K562 (cell line): ENCODE measurements around the gene PLAC1. TPM values are rescaled to one million over a fixed set of nuclear protein-coding genes. Genes with fewer than 3 reads are reported as not detected.

Experiments
- ATAC-seq: fragments of 200-7000 bp; cut with Tn5 transposase; 3 replicates; pipeline ENCODE4 v1.9.1; 2020; ENCODE audit warnings: moderate library complexity
- BruUV-seq: library from RNA; stranded (reverse); fragments of 400-500 nt; replicated peaks from 2 replicates; lab custom pipeline; 2021; lab: Mats Ljungman, UMichigan
- CTCF ChIA-PET: fragments of 300-600 bp; formaldehyde crosslinking; extraction: SDS; loops from one replicate; lab custom pipeline; 2021; ENCODE audit warnings: low intra/inter-chr PET ratio; lab: Yijun Ruan, JAX
- POLR2A ChIA-PET: fragments of 300-600, 350-650 bp; sonication (Branson Sonifier 250); formaldehyde crosslinking; extraction: SDS; loops from one replicate; lab custom pipeline; 2021; ENCODE audit warnings: antibody characterized with exemption, inconsistent platforms; lab: Yijun Ruan, JAX
- DNase-seq, 4 experiments: peaks; one replicate each; pipeline versions ENCODE4 v3.0.0 to v3.0.0-alpha.2; 2011 to 2018; ENCODE audit warnings: low spot score in 3 of 4, mixed read lengths in 3 of 4; ENCODE audit errors: extremely low read depth in 1 of 4
- FAIRE-seq: peaks from 2 replicates; lab custom pipeline; 2011; peaks lifted over from hg19 to GRCh38; lab: Jason Lieb, UNC
- H2AFZ ChIP-seq: 2 replicates; pipeline ENCODE4 v1.6.0; 2011; ENCODE audit warnings: low read depth, low read length, control low read depth, inconsistent platforms
- H3K27ac ChIP-seq: fragments of 200-600 bp; 3 replicates; pipeline ENCODE4 v1.8.0; 2011; ENCODE audit warnings: low read depth, mild to moderate bottlenecking, control low read depth, inconsistent platforms, low read length, moderate library complexity, mixed read lengths; ENCODE audit errors: extremely low read depth
- H3K27me3 ChIP-seq, 2 experiments: fragments of 300-600 bp in 1 of 2; 2 replicates in 1 of 2; 3 replicates in 1 of 2; pipeline versions ENCODE4 v1.6.0 to v1.8.0; 2011; ENCODE audit warnings: inconsistent platforms in 2 of 2, low read length in 2 of 2, mild to moderate bottlenecking in 1 of 2, mixed read lengths in 1 of 2, moderate library complexity in 1 of 2; ENCODE audit not compliant: control insufficient read depth in 2 of 2, insufficient read depth in 2 of 2
- H3K36me3 ChIP-seq: fragments of 300-600 bp; 3 replicates; pipeline ENCODE4 v1.8.0; 2011; ENCODE audit warnings: mild to moderate bottlenecking, low read length, inconsistent platforms; ENCODE audit not compliant: control insufficient read depth, insufficient read depth
- H3K4me1 ChIP-seq, 2 experiments: fragments of 200-600 bp in 1 of 2; replicated peaks in 1 of 2; 2 replicates in 1 of 2; 3 replicates in 1 of 2; pipeline versions ENCODE4 v1.5.1 to v1.8.0; 2011; ENCODE audit warnings: inconsistent platforms in 2 of 2, low read length in 2 of 2, mild to moderate bottlenecking in 1 of 2, mixed read lengths in 1 of 2, moderate library complexity in 1 of 2; ENCODE audit not compliant: control insufficient read depth in 2 of 2, insufficient read depth in 2 of 2
- H3K4me2 ChIP-seq: 2 replicates; pipeline ENCODE4 v1.6.1; 2011; ENCODE audit warnings: low read length, control low read depth, inconsistent platforms, mixed read lengths; ENCODE audit not compliant: insufficient read depth
- H3K4me3 ChIP-seq: fragments of 200-600 bp; sonication (generic), shearing (Covaris generic); 2 replicates; pipeline ENCODE4 v1.5.1; 2016; ENCODE audit warnings: control low read depth, inconsistent platforms
- H3K79me2 ChIP-seq: fragments of 200-600 bp; 3 replicates; pipeline ENCODE4 v1.8.0; 2011; ENCODE audit warnings: low read length, inconsistent platforms; ENCODE audit not compliant: control insufficient read depth, insufficient read depth
- H3K9ac ChIP-seq, 2 experiments: 2 replicates each; pipeline versions ENCODE4 v1.6.0 to v1.6.1; 2011; ENCODE audit warnings: low read depth in 2 of 2, low read length in 2 of 2, control low read depth in 1 of 2, inconsistent platforms in 1 of 2, mild to moderate bottlenecking in 1 of 2, mixed read lengths in 1 of 2; ENCODE audit not compliant: insufficient read depth in 1 of 2
- H3K9me1 ChIP-seq: one replicate; pipeline ENCODE4 v1.6.0; 2011; ENCODE audit warnings: inconsistent platforms, mild to moderate bottlenecking, low read length, moderate library complexity; ENCODE audit not compliant: control insufficient read depth, insufficient read depth
- H3K9me3 ChIP-seq: replicated peaks from 2 replicates; pipeline ENCODE4 v1.5.1; 2011; ENCODE audit warnings: low read depth, low read length, inconsistent platforms; ENCODE audit not compliant: control insufficient read depth, insufficient read depth
- H4K20me1 ChIP-seq: replicated peaks from 2 replicates; pipeline ENCODE4 v1.6.1; 2011; ENCODE audit warnings: low read length, inconsistent platforms, mixed read lengths; ENCODE audit not compliant: control insufficient read depth, insufficient read depth
- CREBBP ChIP-seq: IDR thresholded peaks from one replicate; pipeline ENCODE4 v1.6.1; 2012; ENCODE audit warnings: low read depth, mild to moderate bottlenecking, control low read depth, inconsistent platforms, low read length
- ESRRB ChIP-seq: fragments of 250-450 bp; sonication (Bioruptor Pico); IDR thresholded peaks from 2 replicates; pipeline ENCODE4 v1.5.0; 2020; ENCODE audit warnings: mild to moderate bottlenecking, moderate library complexity, borderline replicate concordance
- PURB ChIP-seq: sonication (generic); formaldehyde crosslinking; IDR thresholded peaks from 2 replicates; pipeline ENCODE4 v1.9.0; 2021; ENCODE audit warnings: low read depth, mild to moderate bottlenecking, missing genetic modification reagents
- RBM15 ChIP-seq: fragments of 200-400 bp; formaldehyde crosslinking; IDR thresholded peaks from 2 replicates; pipeline ENCODE4 v1.6.1; 2018; ENCODE audit warnings: mild to moderate bottlenecking, low read length, moderate library complexity; ENCODE audit not compliant: insufficient read depth
- ZNF175 ChIP-seq: fragments of 200-800 bp; sonication (Bioruptor generic); IDR thresholded peaks from 2 replicates; pipeline ENCODE4 v1.6.1; 2016; ENCODE audit warnings: low read depth, mild to moderate bottlenecking, missing genetic modification characterization, missing compliant biosample characterization
- WGBS: fragments of 100-300 bp; shearing (Covaris generic); methylation state at CpG from one replicate; pipeline ENCODE4 v1.1.6; 2016; ENCODE audit warnings: low coverage, mixed read lengths; ENCODE audit not compliant: insufficient coverage; ENCODE audit errors: missing lambda C conversion rate; 5-methylcytosine and 5-hydroxymethylcytosine counted together
- in situ Hi-C: fragments of 300-500 bp; cut with MboI; formaldehyde crosslinking; loops from 4 replicates; pipeline ENCODE4 v1.15.0; 2018; ENCODE audit warnings: inconsistent platforms, mixed read lengths
- intact Hi-C: fragments of 100-400 bp; cut with micrococcal nuclease; formaldehyde crosslinking; loops from 2 replicates; pipeline ENCODE4 v1.14.2; 2022
- polyA plus RNA-seq, 8 experiments: library from polyadenylated mRNA; depleted of rRNA in 4 of 8; stranded (reverse) in 5 of 8; unstranded in 3 of 8; fragments of >200 nt; fragmentation: Nextera tagmentation in 2 of 8; fragmentation: Illumina TruSeq in 1 of 8; extraction: Ambion mirVana in 2 of 8; extraction: Trizol in 1 of 8; gene quantifications; 2 replicates each; pipeline versions ENCODE4 v1.2.1 to v1.2.3, GENCODE V29; 2011 to 2014; ENCODE audit warnings: inconsistent platforms in 1 of 8, missing spikeins in 1 of 8
- total RNA-seq, 7 experiments: library from RNA; depleted of rRNA in 6 of 7; stranded (reverse); fragments of >200 nt in 6 of 7; fragmentation: Illumina TruSeq in 2 of 7; extraction: Trizol in 2 of 7; gene quantifications; 2 replicates each; pipeline versions ENCODE4 v1.2.1 to v1.2.3, GENCODE V29; 2011 to 2021; ENCODE audit warnings: low replicate concordance in 1 of 7
- TF ChIP-seq, protein P1 (sequence below): fragments of 250-450 bp; sonication (Bioruptor Pico); IDR thresholded peaks from 2 replicates; pipeline ENCODE4 v1.5.0; 2021; ENCODE audit warnings: mild to moderate bottlenecking, moderate library complexity
- TF ChIP-seq, protein P2 (sequence below): fragments of 150-350 bp; IDR thresholded peaks from 2 replicates; pipeline ENCODE4 v1.6.1; 2014; ENCODE audit warnings: low read depth, mild to moderate bottlenecking, low read length, borderline replicate concordance
- TF ChIP-seq, protein P3 (sequence below), 2 experiments: fragments of 150-350 bp in 1 of 2; IDR thresholded peaks; 2 replicates each; pipeline ENCODE4 v1.6.1; 2012 to 2016; ENCODE audit warnings: low read depth in 2 of 2, low read length in 2 of 2, mild to moderate bottlenecking in 1 of 2, moderate library complexity in 1 of 2

The PLAC1 gene
- total and polyA plus RNA-seq, 9 of the 15 experiments (the other 6 are each of a cell fraction or from before 2014, with no cell fraction given): 0.82 to 9.1 (median 1.7) TPM

DNA sequence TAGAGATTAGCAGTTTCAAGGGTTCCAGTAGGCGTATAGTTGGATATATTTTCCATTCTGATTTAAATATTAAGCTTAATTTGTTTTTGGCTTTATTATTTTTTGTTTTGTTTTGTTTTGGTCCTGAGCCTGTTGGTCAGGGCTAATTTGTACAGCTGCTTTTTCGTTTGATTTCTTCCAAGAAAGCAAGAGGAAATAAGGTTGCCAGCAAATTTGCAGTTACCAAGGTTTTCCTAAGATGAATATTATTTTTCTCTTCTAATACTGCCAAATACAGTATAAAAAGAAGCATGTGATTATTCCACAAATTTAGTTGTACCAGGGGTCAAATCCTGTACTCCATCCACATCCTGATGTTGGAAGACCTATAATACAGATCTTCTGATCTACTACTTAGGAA, 24.9 kb downstream of the PLAC1 start (continued):
- TF ChIP-seq, protein P1, sequence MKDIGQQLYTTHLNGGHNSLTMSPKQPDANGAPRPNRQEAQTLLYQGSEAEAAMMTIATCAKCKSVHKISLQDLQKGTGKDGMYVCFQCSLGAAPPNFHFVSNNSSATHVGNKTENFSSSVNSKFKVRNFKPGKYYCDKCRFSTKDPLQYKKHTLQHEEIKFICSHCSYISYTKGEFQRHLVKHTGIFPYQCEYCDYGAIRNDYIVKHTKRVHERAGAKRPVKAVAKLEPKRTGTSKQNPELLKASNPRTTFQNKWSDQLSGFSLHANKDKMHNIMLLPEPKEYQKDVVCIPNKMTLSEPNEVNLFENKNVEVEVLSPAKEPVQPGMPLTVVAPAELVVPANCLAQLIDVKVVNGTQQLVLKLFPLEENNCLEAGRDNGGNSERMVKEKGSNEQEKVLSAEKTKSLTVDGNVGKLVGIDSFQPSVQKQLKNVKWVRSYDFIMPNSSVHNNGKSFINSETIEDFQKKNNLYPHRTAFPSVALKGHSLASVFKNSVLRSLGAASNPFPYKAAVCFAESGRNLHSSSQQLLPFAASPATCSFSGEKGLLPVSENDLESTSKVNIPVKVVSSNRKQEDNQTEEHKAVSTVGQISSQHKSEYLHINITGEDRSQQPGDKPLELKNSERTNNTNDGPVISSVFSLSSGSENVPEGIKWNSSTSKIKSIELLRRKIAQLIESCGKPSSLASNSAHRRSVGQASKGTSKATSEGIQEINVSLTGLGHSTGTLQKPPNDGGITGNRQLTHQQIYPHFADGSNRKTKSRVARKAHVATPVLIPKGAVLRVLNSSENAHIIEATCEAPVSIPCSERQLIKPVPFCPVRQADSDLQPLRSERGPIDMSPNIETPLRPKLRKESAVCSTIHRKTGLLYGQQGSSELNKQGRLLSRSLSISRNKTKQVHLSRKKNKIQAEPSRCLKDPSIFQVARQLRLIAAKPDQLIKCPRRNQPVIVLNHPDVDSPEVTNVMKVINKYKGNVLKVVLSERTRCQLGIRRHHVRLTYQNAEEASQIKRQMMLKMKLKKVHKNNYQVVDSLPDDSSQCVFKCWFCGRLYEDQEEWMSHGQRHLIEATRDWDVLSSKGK (CRISPR knock-in tag): no peak
- TF ChIP-seq, protein P2, sequence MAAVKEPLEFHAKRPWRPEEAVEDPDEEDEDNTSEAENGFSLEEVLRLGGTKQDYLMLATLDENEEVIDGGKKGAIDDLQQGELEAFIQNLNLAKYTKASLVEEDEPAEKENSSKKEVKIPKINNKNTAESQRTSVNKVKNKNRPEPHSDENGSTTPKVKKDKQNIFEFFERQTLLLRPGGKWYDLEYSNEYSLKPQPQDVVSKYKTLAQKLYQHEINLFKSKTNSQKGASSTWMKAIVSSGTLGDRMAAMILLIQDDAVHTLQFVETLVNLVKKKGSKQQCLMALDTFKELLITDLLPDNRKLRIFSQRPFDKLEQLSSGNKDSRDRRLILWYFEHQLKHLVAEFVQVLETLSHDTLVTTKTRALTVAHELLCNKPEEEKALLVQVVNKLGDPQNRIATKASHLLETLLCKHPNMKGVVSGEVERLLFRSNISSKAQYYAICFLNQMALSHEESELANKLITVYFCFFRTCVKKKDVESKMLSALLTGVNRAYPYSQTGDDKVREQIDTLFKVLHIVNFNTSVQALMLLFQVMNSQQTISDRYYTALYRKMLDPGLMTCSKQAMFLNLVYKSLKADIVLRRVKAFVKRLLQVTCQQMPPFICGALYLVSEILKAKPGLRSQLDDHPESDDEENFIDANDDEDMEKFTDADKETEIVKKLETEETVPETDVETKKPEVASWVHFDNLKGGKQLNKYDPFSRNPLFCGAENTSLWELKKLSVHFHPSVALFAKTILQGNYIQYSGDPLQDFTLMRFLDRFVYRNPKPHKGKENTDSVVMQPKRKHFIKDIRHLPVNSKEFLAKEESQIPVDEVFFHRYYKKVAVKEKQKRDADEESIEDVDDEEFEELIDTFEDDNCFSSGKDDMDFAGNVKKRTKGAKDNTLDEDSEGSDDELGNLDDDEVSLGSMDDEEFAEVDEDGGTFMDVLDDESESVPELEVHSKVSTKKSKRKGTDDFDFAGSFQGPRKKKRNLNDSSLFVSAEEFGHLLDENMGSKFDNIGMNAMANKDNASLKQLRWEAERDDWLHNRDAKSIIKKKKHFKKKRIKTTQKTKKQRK: no peak
- TF ChIP-seq, all 486 proteins: peak for 0

DNA sequence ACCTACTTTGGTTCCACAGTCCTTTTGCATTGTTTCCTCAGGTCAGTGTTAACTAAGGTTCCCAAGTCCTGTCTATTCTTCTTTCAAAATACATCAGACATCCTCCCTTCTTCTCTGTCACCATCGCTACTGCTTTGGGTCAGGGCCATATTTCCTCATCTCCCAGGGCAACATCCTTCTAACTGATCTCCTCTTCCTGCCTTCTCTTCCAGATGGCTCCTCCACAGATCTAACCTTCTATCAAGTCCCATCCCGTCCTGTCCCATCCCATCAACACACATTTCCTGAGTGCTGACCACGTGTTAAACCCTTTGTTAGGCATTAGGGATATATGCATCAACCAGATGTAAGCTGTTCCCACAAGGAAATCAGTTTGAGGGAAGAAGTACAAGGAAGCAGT, 25.9 kb downstream of the PLAC1 start:
- FAIRE-seq: no peak
- CTCF ChIA-PET: no interaction called here
- BruUV-seq: no TSS peak
- in situ Hi-C loops (no loop called here), intact Hi-C loops (no loop called here)
- Histone ChIP-seq H3K9ac (no peak overlapping the region), H2AFZ (no peak overlapping the region), H3K9me1 (no peaks in the 10 kb centered on the region), H4K20me1 (no peaks in the 10 kb centered on the region), H3K4me1 (peaks cover 0 to 2% of the 10 kb centered on the region in 2 experiments; a peak in 1 of 5 replicates), H3K4me2 (no peak overlapping the region), H3K79me2 (no peaks in the 10 kb centered on the region), H3K27ac (no peak overlapping the region), H3K36me3 (no peaks in the 10 kb centered on the region), H3K9me3 (no peaks in the 10 kb centered on the region), H3K4me3 (no peak overlapping the region), H3K27me3 (no peaks in the 10 kb centered on the region; a peak in 1 of 5 replicates)
- POLR2A ChIA-PET: no interaction called here
- no peak for ATAC-seq
- no peak for DNase-seq
- WGBS: 15% methylated on average over 3 of the region's 3 CpGs
- TF ChIP-seq RBM15: no peak
- TF ChIP-seq CREBBP: no peak
- no peak for TF ChIP-seq ESRRB
- TF ChIP-seq, protein P3, sequence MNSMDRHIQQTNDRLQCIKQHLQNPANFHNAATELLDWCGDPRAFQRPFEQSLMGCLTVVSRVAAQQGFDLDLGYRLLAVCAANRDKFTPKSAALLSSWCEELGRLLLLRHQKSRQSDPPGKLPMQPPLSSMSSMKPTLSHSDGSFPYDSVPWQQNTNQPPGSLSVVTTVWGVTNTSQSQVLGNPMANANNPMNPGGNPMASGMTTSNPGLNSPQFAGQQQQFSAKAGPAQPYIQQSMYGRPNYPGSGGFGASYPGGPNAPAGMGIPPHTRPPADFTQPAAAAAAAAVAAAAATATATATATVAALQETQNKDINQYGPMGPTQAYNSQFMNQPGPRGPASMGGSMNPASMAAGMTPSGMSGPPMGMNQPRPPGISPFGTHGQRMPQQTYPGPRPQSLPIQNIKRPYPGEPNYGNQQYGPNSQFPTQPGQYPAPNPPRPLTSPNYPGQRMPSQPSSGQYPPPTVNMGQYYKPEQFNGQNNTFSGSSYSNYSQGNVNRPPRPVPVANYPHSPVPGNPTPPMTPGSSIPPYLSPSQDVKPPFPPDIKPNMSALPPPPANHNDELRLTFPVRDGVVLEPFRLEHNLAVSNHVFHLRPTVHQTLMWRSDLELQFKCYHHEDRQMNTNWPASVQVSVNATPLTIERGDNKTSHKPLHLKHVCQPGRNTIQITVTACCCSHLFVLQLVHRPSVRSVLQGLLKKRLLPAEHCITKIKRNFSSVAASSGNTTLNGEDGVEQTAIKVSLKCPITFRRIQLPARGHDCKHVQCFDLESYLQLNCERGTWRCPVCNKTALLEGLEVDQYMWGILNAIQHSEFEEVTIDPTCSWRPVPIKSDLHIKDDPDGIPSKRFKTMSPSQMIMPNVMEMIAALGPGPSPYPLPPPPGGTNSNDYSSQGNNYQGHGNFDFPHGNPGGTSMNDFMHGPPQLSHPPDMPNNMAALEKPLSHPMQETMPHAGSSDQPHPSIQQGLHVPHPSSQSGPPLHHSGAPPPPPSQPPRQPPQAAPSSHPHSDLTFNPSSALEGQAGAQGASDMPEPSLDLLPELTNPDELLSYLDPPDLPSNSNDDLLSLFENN (IDR thresholded peaks at IDR 0.05; ENCODE audit: low read depth in 2 of 2, low read length in 2 of 2): no peak
- no peak for TF ChIP-seq ZNF175
- no peak for TF ChIP-seq PURB
